NCI-H748 (cell line): ENCODE measurements around the gene SLC25A26.

Experiments used
- DNase-seq: peaks from one replicate; lab custom pipeline; 2025; ENCODE audit not compliant: unreplicated experiment; lab: John Stamatoyannopoulos, UW

The SLC25A26 gene

GRCh38 chr3:66427352-66427751, 206.6 kb downstream of the SLC25A26 start:
- DNase-seq = no peak

GRCh38 chr3:66427951-66428474, 207.2 kb downstream of the SLC25A26 start:
- DNase-seq = no peak
